Fibroblast of lung (primary cell): Measurements from ENCODE around the gene MSANTD3. TPM values are rescaled to one million over a fixed set of nuclear protein-coding genes. Genes with fewer than 3 reads are reported as not detected.
A peak's percentile ranks its signal among the peaks of the same experiment; 100 is the strongest.

Experiments used
- DNase-seq, 2 donors: peaks; one replicate each; pipeline versions ENCODE4 v3.0.0 to v3.0.0-alpha.2; 2010; ENCODE audit warnings: low read depth in 2 of 2
- H2AFZ ChIP-seq: 2 replicates; pipeline ENCODE4 v1.5.1; 2012; ENCODE audit warnings: low read length, control low read depth, inconsistent platforms
- H3K27ac ChIP-seq: 2 replicates; pipeline ENCODE4 v1.5.1; 2011; ENCODE audit warnings: low read length, control low read depth; ENCODE audit not compliant: insufficient read depth
- H3K27me3 ChIP-seq: 2 replicates; pipeline ENCODE4 v1.5.1; 2011; ENCODE audit warnings: mild to moderate bottlenecking, low read length; ENCODE audit not compliant: control insufficient read depth, insufficient read depth
- H3K36me3 ChIP-seq: 2 replicates; pipeline ENCODE4 v1.5.1; 2011; ENCODE audit warnings: low read length; ENCODE audit not compliant: control insufficient read depth, insufficient read depth
- H3K4me1 ChIP-seq: 2 replicates; pipeline ENCODE4 v1.5.1; 2011; ENCODE audit warnings: low read length; ENCODE audit not compliant: control insufficient read depth, insufficient read depth; ENCODE audit errors: extremely low read depth
- H3K4me2 ChIP-seq: 2 replicates; pipeline ENCODE4 v1.5.1; 2011; ENCODE audit warnings: low read length, control low read depth; ENCODE audit not compliant: insufficient read depth; ENCODE audit errors: extremely low read depth
- H3K4me3 ChIP-seq, 4 experiments: fragments of 200-600 bp in 1 of 4; sonication (generic) in 1 of 4; replicated peaks in 1 of 4; 2 replicates each; pipeline ENCODE4 v1.5.1; 2011 to 2016; ENCODE audit warnings: low read length in 4 of 4, low read depth in 3 of 4, mild to moderate bottlenecking in 3 of 4, control low read depth in 2 of 4, inconsistent platforms in 1 of 4, mixed read lengths in 1 of 4; ENCODE audit not compliant: insufficient read depth in 1 of 4; ENCODE audit errors: control extremely low read depth in 1 of 4
- H3K79me2 ChIP-seq: 2 replicates; pipeline ENCODE4 v1.5.1; 2012; ENCODE audit warnings: mild to moderate bottlenecking, low read length, inconsistent platforms; ENCODE audit not compliant: control insufficient read depth, insufficient read depth
- H3K9ac ChIP-seq: 2 replicates; pipeline ENCODE4 v1.5.1; 2011; ENCODE audit warnings: mild to moderate bottlenecking, low read length, control low read depth; ENCODE audit not compliant: insufficient read depth
- H3K9me3 ChIP-seq: 2 replicates; pipeline ENCODE4 v1.5.1; 2012; ENCODE audit warnings: low read depth, low read length; ENCODE audit not compliant: control insufficient read depth, insufficient read depth
- H4K20me1 ChIP-seq: 2 replicates; pipeline ENCODE4 v1.5.1; 2011; ENCODE audit warnings: low read length; ENCODE audit not compliant: control insufficient read depth, insufficient read depth; ENCODE audit errors: extremely low read depth
- CTCF ChIP-seq, 2 donors: IDR thresholded peaks in 1 of 2; conservative IDR thresholded peaks in 1 of 2; 1 replicate in 1 of 2; 2 replicates in 1 of 2; pipeline ENCODE4 v1.5.1; 2011 to 2012; ENCODE audit warnings: low read length in 2 of 2, control low read depth in 1 of 2, inconsistent platforms in 1 of 2, low read depth in 1 of 2, mild to moderate bottlenecking in 1 of 2
- EZH2 ChIP-seq: IDR thresholded peaks from 2 replicates; pipeline ENCODE4 v1.5.1; 2012; ENCODE audit warnings: low read length, control low read depth, mild to moderate bottlenecking; ENCODE audit errors: missing control alignments
- polyA plus RNA-seq, 2 donors: library from polyadenylated mRNA; depleted of rRNA in 1 of 2; stranded (reverse) in 1 of 2; unstranded in 1 of 2; fragments of >200 nt; gene quantifications; 2 replicates each; pipeline ENCODE4 v1.2.1, GENCODE V29; 2011 to 2012; ENCODE audit warnings: missing spikeins in 1 of 2
- total RNA-seq: library from RNA; depleted of rRNA; stranded (reverse); fragments of >200 nt; gene quantifications from 2 replicates; pipeline ENCODE4 v1.2.1, GENCODE V29; 2014

Gene MSANTD3
- total and polyA plus RNA-seq, 2 donors (not counting 1 experiment from before 2014, with no cell fraction given) = 54.2 to 59.6 TPM

GRCh38 chr9:100441911-100442361 is 15.0 kb downstream of the MSANTD3 start:
- Histone ChIP-seq H3K36me3 (peaks cover 10% of the 10 kb centered on the region), H3K79me2 (peaks cover 93% of the 10 kb centered on the region), H3K27me3 (no peaks in the 10 kb centered on the region), H3K4me1 (peaks cover 12% of the 10 kb centered on the region), H2AFZ (no peak overlapping the region), H3K27ac (no peak overlapping the region), H3K9me3 (no peaks in the 10 kb centered on the region), H3K9ac (no peak overlapping the region), H4K20me1 (peaks cover 2% of the 10 kb centered on the region), H3K4me3 (no peak overlapping the region), H3K4me2 (no peak overlapping the region)
- TF ChIP-seq CTCF (conservative IDR thresholded peaks at IDR 0.05 in 1 of 2, IDR thresholded peaks at IDR 0.05 in 1 of 2; ENCODE audit: low read depth in 1 of 2, low read length in 2 of 2) (no peak), EZH2 (no peak)
- DNase-seq = no peak

- Histone ChIP-seq H3K4me3 (no peak overlapping the region), H3K79me2 (peaks cover 92% of the 10 kb centered on the region), H2AFZ (no peak overlapping the region), H3K9me3 (no peaks in the 10 kb centered on the region), H3K4me1 (peaks cover 12% of the 10 kb centered on the region), H3K9ac (no peak overlapping the region), H3K27me3 (no peaks in the 10 kb centered on the region), H3K36me3 (peaks cover 15% of the 10 kb centered on the region), H4K20me1 (no peaks in the 10 kb centered on the region), H3K27ac (no peak overlapping the region), H3K4me2 (no peak overlapping the region)
- TF ChIP-seq CTCF (conservative IDR thresholded peaks at IDR 0.05 in 1 of 2, IDR thresholded peaks at IDR 0.05 in 1 of 2; ENCODE audit: low read depth in 1 of 2, low read length in 2 of 2) (no peak), EZH2 (no peak)
- DNase-seq = peak; percentile 20 to 60
Observed at GRCh38 chr9:100443781-100444768, 17.1 kb downstream of the MSANTD3 start.

GRCh38 chr9:100445161-100445902 is 18.4 kb downstream of the MSANTD3 start:
- H3K27me3 ChIP-seq = no peaks in the 10 kb centered on the region
- H3K9ac ChIP-seq = no peak overlapping the region
- H3K36me3 ChIP-seq = peaks cover 15% of the 10 kb centered on the region
- H2AFZ ChIP-seq = no peak overlapping the region
- no peaks in the 10 kb centered on the region for H3K9me3 ChIP-seq
- no peak overlapping the region for H3K27ac ChIP-seq
- peaks cover 91% of the 10 kb centered on the region for H3K79me2 ChIP-seq
- DNase-seq = no peak
- no peak overlapping the region for H3K4me3 ChIP-seq
- peaks cover 10% of the 10 kb centered on the region for H3K4me1 ChIP-seq
- H3K4me2 ChIP-seq = no peak overlapping the region
- H4K20me1 ChIP-seq = no peaks in the 10 kb centered on the region
- no peak for TF ChIP-seq EZH2
- no peak for TF ChIP-seq CTCF (conservative IDR thresholded peaks at IDR 0.05 in 1 of 2, IDR thresholded peaks at IDR 0.05 in 1 of 2; ENCODE audit: low read depth in 1 of 2, low read length in 2 of 2)
